Tibial nerve (tissue), 3 donors: ENCODE data around the gene LBX2.

Source experiments
- CTCF ChIP-seq, 5 experiments: fragments of 200-600 bp in 3 of 5; fragments of 450-650 bp in 2 of 5; sonication (generic) in 3 of 5; IDR thresholded peaks; one replicate each; pipeline ENCODE4 v1.5.1; 2016 to 2019; ENCODE audit warnings: antibody characterized with exemption in 5 of 5, mild to moderate bottlenecking in 3 of 5, moderate library complexity in 2 of 5
- POLR2A ChIP-seq, 2 donors: fragments of 450-650 bp; IDR thresholded peaks; one replicate each; pipeline ENCODE4 v1.6.1; 2017; ENCODE audit warnings: antibody characterized with exemption in 2 of 2, mild to moderate bottlenecking in 2 of 2, moderate library complexity in 2 of 2

- TF ChIP-seq CTCF (IDR thresholded peaks at IDR 0.05) (no peak), POLR2A (IDR thresholded peaks at IDR 0.05) (no peak)
These were observed 39.5 kb upstream of the LBX2 start for GRCh38 chr2:74538881-74539339.
